SK-N-SH (cell line): ENCODE data around the gene GATAD2A.

Source experiments
- EZH2phosphoT487 ChIP-seq: fragments of 200-600 bp; sonication (generic); IDR thresholded peaks from 2 replicates; pipeline ENCODE4 v1.6.1; 2017; ENCODE audit warnings: low read depth, mixed run types, mild to moderate bottlenecking, antibody characterized with exemption, moderate library complexity, borderline replicate concordance
- TF ChIP-seq, protein P1 (sequence below): fragments of 200-600 bp; sonication (generic); IDR thresholded peaks from 2 replicates; pipeline ENCODE4 v1.6.1; 2017; ENCODE audit warnings: antibody characterized with exemption, mild to moderate bottlenecking, moderate library complexity

DNA sequence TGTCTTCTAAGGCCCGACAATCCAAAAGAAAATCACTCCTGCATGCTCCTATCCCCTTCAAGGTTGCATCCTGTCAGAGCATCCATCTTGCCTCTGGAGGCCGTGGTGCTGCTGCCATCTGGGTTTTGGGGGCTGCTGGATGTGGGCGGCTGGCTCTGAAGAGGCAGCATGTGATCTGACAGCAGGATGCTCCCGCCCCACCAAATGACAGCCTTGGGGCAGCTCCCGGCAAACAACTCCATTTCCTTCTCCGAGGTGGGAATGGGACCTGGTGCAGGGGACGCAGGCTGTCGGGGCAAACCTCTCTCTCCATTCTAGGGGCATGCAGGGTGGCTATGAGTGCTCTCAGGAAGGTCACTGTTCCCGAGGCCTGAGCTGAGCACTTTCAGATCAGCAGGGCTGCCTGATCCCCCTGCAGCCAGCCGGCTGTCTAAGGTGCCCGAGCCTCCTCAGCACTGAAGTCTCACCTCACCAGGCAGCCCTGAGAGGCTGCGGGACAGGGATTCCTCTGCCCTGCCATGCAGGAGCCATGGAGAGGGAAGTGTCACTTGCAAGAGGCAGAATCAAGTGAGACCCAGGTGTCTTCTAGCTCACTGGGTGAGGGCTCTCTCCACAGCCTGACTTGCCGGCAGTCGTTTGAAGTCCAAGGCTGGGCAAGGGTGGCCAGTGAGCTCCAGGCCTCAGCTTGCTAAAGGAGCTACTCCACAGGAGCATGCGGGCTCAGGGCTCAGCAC lies 81.0 kb downstream of the GATAD2A start:
- TF ChIP-seq, protein P1, sequence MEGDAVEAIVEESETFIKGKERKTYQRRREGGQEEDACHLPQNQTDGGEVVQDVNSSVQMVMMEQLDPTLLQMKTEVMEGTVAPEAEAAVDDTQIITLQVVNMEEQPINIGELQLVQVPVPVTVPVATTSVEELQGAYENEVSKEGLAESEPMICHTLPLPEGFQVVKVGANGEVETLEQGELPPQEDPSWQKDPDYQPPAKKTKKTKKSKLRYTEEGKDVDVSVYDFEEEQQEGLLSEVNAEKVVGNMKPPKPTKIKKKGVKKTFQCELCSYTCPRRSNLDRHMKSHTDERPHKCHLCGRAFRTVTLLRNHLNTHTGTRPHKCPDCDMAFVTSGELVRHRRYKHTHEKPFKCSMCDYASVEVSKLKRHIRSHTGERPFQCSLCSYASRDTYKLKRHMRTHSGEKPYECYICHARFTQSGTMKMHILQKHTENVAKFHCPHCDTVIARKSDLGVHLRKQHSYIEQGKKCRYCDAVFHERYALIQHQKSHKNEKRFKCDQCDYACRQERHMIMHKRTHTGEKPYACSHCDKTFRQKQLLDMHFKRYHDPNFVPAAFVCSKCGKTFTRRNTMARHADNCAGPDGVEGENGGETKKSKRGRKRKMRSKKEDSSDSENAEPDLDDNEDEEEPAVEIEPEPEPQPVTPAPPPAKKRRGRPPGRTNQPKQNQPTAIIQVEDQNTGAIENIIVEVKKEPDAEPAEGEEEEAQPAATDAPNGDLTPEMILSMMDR: no peak
- no peak for TF ChIP-seq EZH2phosphoT487
